ENCODE data around the gene CFAP141. TPM values are rescaled to one million over a fixed set of nuclear protein-coding genes. Genes with fewer than 3 reads are reported as not detected.
"Not testable (repeated sequence)": the region's sequence is repeated elsewhere in the genome, so short reads cannot be mapped to it uniquely, and the experiment has no call there.

CFAP141 gene
- total RNA-seq, 2 donors from 2014 or later: not detected

DNA sequence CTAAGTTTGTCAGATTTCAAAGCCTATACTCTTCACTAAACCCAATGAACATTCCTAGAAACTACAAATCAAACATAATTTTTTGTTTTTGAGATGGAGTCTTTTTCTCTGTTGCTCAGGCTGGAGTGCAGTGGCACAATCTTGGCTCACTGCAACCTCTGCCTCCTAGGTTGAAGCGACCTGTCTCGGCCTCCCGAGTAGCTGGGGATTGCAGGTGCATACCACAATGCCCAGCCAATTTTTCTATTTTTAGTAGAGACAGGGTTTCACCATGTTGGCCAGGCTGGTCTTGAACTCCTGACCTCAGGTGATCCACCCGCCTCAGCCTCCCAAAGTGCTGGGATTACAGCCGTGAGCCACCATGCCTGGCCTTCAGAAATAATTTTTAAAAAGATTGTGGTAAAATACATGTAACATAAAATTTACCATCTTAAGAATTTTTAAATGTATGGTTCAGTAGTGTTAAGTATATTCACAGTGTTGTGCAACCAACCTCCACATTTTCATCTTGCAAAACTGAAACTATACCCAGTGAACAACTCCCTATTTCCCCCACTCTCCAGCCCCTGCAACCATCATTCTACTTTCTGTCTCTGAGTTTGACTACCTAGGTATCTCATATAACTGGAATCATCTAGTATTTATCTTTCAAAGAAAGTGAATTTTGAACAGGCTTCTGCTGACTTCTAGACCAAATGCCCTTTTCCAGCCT lies 2.7 kb upstream of the CFAP141 start:
- H3K4me3 ChIP-seq: no peak overlapping the region
- ATAC-seq (ENCODE audit: insufficient number of reproducible peaks, low FRiP score, low read depth) (no peak), DNase-seq (ENCODE audit: low spot score) (no peak)
- H3K27me3 ChIP-seq (replicated peaks; ENCODE audit: insufficient read depth): no peaks in the 10 kb centered on the region
- peaks cover 52% of the 10 kb centered on the region for H3K36me3 ChIP-seq
- H3K27ac ChIP-seq: no peak overlapping the region
- H3K4me1 ChIP-seq (ENCODE audit: control insufficient read depth in 1 of 2, low read depth in 2 of 2): no peaks in the 10 kb centered on the region
- no peaks in the 10 kb centered on the region for H3K9me3 ChIP-seq
- no peak for TF ChIP-seq CTCF (IDR thresholded peaks at IDR 0.05)

DNA sequence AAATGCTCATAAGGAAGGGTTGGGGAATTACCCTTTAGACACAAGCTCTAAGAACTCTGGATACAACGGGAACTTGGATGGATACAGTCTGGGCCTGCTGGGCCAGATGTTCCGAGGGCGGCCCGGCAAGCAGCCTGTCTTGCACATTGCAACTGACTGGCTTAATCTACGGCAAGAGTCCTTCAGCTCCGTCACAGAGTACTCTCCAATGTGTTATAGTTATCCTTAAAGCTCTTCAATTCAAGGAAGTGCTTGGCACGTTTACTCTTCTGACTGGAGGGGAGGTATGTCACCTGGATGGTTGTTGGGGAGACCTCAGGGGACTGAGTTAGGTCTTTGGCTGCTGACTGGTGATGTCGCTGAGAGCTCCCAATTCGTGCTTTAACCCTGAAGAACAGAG lies 1.1 kb upstream of the CFAP141 start:
- TF ChIP-seq CTCF (IDR thresholded peaks at IDR 0.05): no peak
- ATAC-seq (ENCODE audit: insufficient number of reproducible peaks, low FRiP score, low read depth) (no peak), DNase-seq (ENCODE audit: low spot score) (no peak)
- Histone ChIP-seq H3K4me1 (ENCODE audit: control insufficient read depth in 1 of 2, low read depth in 2 of 2) (no peaks in the 10 kb centered on the region), H3K27me3 (replicated peaks; ENCODE audit: insufficient read depth) (no peaks in the 10 kb centered on the region), H3K4me3 (no peak overlapping the region), H3K9me3 (no peaks in the 10 kb centered on the region), H3K27ac (no peak overlapping the region), H3K36me3 (peaks cover 37% of the 10 kb centered on the region)

GRCh38 chr1:154205778-154206177 lies 355 bp downstream of the CFAP141 start:
- ATAC-seq (ENCODE audit: insufficient number of reproducible peaks, low FRiP score, low read depth); H3K27me3 ChIP-seq (replicated peaks; ENCODE audit: insufficient read depth); H3K9me3 ChIP-seq; H3K27ac ChIP-seq; H3K4me3 ChIP-seq; DNase-seq (ENCODE audit: low spot score); H3K4me1 ChIP-seq (ENCODE audit: control insufficient read depth in 1 of 2, low read depth in 2 of 2): not testable (repeated sequence)
- peaks cover 27% of the 10 kb centered on the region for H3K36me3 ChIP-seq

- no peaks in the 10 kb centered on the region for H3K36me3 ChIP-seq
- DNase-seq (ENCODE audit: low spot score): no peak
- TF ChIP-seq CTCF (IDR thresholded peaks at IDR 0.05): no peak
- ATAC-seq (ENCODE audit: insufficient number of reproducible peaks, low FRiP score, low read depth): peak; percentile 69
- H3K27ac ChIP-seq: no peak overlapping the region
- no peak overlapping the region for H3K4me3 ChIP-seq
- no peaks in the 10 kb centered on the region for H3K27me3 ChIP-seq (replicated peaks; ENCODE audit: insufficient read depth)
- no peaks in the 10 kb centered on the region for H3K9me3 ChIP-seq
- no peaks in the 10 kb centered on the region for H3K4me1 ChIP-seq (ENCODE audit: control insufficient read depth in 1 of 2, low read depth in 2 of 2)
These were observed 6.6 kb downstream of the CFAP141 start for GRCh38 chr1:154199563-154199879.

DNA sequence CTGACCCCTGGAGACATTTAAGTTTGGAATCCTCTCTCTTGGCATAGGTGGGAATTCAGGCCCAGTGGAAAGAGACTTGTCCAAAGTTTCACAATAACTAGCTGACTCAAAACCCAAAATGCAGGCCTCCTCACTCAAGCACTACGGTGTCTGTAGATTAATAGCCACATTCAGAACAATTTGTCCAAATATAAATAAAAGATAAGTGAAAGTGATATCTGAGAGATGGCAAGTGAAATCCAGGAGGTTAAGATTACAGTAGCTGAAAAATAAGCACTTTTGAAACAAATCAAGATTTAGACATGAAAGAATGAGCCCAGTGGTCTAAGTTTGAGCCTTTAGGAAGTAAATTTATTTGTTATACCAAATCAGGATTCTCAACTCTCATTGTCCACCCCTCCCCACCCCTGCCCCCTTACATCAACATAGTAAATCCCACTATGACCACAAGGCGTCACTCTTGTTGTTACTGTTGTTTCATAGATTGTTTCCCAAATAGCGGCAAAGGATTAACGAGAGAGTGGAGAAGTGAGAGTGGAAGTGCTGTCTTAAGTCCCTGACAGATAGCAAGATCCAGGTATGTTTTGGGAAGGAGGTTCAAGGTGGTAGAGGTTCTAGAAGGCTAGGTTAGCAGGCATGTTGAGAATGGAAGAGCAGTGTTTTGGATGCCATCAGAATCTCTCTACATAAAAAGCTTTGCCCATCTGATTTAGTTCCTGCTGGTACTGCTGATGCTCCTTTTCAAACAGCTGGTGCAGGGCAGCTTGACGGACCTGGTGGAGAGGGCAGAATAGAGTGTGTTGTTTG lies 7.2 kb downstream of the CFAP141 start:
- Histone ChIP-seq H3K27ac (no peak overlapping the region), H3K4me1 (ENCODE audit: control insufficient read depth in 1 of 2, low read depth in 2 of 2) (no peaks in the 10 kb centered on the region), H3K27me3 (replicated peaks; ENCODE audit: insufficient read depth) (no peaks in the 10 kb centered on the region), H3K9me3 (no peaks in the 10 kb centered on the region), H3K36me3 (no peaks in the 10 kb centered on the region), H3K4me3 (peak overlapping the region; percentile 37)
- DNase-seq (ENCODE audit: low spot score): peak; percentile 24
- ATAC-seq (ENCODE audit: insufficient number of reproducible peaks, low FRiP score, low read depth): no peak
- peak; percentile 55 for TF ChIP-seq CTCF (IDR thresholded peaks at IDR 0.05)
